SIG-M5 treated with dmso at 0.1 percent for 504 hours (cell line): Measurements from ENCODE around the gene FUT7.

Experiments used
- DNase-seq: peaks from one replicate; lab custom pipeline; 2025; ENCODE audit not compliant: unreplicated experiment; lab: John Stamatoyannopoulos, UW

Gene FUT7

DNA sequence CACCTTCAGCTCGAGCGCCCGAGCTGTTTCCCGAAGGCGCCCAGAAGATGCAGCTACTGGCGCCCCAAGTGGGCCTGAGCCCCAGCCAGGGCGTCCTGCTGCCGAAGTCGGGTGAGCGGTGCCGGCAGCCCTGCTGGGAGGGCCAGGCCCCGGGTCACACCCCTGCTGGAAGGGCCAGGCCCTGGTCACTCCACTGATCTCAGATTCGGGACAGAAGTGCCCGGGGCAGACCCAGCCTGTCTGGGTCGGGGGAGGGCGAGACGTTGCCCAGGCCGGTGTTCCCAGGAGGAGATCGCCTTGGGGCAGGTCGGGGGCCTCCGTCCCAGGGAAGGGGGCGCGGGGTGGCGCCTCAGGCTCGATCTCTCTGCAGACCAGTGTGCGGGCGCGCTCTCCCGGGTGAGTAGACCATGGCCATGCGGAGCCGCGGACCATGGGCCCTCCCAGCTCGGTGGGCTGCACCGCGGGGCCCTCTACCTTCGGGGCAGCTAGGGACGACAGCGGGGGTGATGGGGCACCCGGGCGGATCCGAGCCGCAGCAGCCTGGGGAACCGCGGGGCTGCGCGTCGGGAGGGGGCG is 46.8 kb downstream of the FUT7 start:
- no peak for DNase-seq

DNA sequence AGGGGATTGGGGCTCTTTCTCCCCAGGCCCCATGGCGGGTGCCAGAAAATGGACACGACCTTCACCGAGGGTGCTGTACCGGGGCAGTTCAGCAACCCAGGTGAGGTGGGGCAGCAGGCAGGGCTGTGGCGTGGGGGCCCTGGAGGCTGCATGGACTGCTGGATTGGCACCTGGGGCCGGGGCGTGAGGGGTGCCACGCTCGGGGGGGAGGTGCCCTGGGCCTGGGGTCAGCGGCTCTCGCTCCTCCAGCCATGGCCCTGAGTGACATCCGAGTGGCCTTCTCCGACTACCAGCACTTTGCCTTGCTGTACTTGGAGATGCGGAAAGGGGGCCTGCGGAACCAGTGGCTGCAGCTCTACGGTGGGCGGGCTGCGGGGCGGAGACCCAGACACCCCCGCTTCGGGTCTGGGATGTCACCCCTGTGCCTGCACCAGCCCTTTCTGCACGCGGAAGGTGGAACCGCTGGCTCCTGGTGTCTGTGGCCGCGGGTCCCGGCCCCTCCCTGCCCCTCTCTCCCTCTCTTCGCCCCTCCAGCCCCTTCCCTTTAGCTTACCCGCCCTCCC is 47.3 kb downstream of the FUT7 start:
- DNase-seq, result no peak

DNA sequence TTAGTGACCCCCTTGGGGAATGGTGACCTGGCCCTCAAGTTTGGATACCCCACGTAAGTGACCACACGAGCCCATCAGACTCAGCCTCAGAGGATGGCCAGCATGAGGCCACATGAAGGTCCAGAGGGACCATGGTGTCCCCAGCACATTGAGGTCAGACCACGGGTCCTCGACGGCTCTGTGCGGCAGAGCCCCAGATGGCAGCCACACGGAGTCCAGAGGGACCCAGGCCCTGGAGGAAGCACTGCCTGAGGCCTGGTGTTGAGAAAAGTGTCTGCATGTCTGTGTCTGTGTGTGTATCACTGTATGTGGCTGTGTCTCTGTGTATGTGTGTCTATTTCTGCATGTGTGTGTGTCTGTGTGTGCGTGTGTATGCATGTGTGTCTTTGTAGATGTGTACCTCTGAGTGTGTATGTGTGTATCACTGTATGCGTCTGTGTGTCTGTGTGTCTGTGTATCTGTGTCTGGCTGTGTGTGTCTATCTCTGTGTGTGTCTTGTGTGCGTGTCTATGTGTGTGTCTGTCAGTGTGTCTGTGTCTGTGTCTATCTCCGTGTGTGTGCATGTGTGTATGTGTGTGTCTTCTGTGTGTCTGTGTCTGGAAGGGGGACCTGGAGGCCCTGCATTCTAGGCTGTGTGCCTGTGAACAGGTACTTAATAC is 48.1 kb downstream of the FUT7 start:
- DNase-seq, result no peak

DNA sequence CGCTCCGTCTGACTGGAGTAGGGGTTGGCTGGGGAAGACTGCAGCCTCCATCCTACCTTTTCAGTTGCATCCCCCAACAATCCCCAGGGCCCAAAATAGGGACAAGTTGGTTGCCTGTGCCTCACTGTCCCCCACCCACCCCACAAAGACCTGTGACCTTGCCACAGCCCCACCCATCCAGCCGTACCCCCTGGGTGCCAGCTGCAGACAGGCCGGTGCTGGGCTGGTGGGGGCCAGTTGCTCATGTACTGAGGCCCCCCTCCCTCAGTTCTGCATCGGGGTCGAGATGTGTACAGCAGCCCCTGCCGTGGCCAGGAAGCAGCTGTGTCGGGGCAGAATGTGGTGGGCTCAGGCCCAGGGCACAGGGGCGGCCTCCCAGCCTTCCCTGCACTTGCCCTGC is 48.7 kb downstream of the FUT7 start:
- DNase-seq, result no peak

DNA sequence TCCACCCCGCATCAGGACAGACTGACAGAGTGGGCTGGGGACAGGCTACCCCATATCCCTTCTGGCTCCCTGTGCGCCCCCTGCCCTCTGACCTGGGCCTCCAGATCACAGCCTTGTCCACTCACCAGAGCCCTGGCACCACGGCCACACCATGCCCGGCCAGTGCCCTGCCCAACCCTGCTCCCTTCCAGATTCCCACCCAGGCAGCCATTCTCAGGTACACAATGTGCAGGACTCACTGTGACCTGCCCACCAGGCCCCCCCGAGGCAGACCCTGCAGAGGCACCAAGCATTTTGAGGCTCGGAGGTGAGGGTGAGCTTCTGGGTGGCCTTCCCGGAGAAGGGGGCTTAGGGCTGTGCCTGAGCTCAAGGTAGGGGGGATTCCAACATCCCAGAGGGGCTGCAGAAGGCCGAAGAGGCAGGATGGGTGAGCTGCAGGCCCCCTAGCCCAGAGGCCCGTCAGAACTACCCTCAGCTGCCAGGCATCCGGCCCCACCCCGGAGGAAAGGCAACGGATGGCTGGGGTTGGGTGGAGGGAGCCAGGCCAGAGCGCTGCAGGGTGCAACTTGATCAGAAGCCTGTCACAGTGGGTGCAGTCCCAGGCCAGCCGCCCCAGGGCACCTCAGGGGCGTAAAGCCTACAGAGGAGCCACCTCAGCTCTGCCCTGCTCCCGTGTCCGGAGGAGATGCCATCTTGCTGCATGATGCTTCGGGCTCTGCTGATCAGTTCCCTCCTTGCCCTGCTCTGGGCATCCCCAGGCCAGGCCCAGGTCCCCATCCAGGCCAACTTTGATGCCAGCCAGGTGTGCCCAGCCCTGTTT is 49.4 kb downstream of the FUT7 start, which contains the start of gene LCNL1:
Gene LCNL1 (plus strand): TSS at position 762 of the 820 bp plus-strand sequence. CDS start 594 bp downstream, outside the sequence.
- DNase-seq, result no peak

DNA sequence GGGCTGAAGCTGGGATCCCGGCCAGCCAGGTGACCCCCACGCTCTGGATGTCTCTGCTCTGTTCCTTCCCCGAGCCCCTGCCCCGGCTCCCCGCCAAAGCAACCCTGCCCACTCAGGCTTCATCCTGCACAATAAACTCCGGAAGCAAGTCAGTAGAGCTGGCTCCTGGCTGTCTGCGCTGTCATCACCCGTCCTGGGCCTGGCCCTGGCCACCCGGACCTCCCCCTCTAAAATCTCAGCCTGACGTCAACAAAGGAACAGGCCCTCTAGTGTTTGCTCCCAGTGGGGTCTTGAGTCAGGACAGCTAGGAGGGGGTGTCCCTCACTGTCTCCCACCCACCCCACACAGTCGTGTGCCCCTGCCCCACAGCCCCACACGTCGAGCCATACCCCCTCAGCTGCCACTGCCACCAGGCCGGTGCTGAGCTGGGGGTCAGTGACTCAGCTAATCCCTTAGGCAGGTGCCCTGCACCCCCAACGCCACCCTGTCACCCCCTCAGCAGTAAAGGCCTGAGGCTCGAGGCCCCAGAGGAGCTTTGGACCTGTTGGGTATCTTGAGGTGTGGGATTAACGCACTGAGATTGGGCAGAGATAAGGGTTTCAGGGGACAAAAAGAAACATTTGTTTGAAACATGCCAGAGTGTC is 50.2 kb downstream of the FUT7 start:
- no peak for DNase-seq

DNA sequence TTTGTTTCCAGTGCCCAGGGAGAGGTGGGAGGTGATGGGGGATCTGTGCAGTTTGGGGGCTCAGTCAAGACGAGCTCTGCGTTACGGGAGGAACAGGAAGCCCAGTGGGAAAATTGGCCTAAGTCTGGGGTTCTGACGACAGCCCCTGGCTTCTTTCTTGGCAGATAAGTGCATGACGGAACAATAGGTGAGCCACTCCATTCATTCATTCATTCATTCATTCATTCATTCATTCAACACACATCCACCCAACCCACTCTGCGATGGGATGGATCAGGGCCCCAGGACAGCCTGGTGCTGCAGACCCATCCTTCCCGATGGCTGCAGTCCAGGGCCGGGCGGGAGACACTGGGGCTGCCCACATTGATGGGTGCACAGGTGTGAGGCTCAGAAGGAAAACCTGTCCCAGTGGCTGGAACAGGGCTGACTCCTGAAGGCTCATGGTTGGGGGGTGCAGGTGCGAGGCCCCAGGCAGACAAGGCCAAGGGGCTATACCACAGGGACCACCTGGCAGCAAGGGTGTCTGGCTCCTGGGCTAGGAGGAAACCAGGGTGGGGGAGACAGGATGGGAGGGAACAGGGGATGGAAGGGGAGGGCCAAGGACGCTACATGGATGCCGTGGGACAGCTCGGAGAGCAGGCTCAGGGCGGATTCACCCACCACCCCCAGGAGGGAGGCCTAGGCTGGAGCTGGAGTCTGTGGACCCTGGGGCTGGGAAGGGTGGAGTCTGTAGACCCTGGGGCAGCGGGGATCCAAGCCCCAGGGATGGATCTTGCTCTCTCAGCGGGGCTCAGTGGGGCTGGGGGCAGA is 51.0 kb downstream of the FUT7 start:
- DNase-seq, result no peak
